Small intestine (tissue), 7 donors: ENCODE data around the gene SSTR5. TPM values are rescaled to one million over a fixed set of nuclear protein-coding genes. Genes with fewer than 3 reads are reported as not detected.

Experiments used
- DNase-seq, 2 donors: peaks; one replicate each; pipeline versions ENCODE4 v3.0.0 to v3.0.0-alpha.2; 2013
- FAIRE-seq: peaks from 2 replicates; lab custom pipeline; 2012; peaks lifted over from hg19 to GRCh38; lab: Jason Lieb, UNC
- H3K27ac ChIP-seq, 3 donors: one replicate each; pipeline ENCODE4 v1.5.1; 2013; ENCODE audit warnings: low read length in 2 of 3, mild to moderate bottlenecking in 2 of 3, control low read depth in 1 of 3, inconsistent platforms in 1 of 3, low read depth in 1 of 3, moderate library complexity in 1 of 3
- H3K27me3 ChIP-seq, 3 donors: one replicate each; pipeline ENCODE4 v1.6.1; 2013; ENCODE audit warnings: low read length in 3 of 3, inconsistent platforms in 1 of 3; ENCODE audit not compliant: control insufficient read depth in 3 of 3, insufficient read depth in 3 of 3
- H3K36me3 ChIP-seq, 3 donors: one replicate each; pipeline ENCODE4 v1.6.1; 2013; ENCODE audit warnings: low read length in 3 of 3, inconsistent platforms in 1 of 3, low read depth in 1 of 3, mild to moderate bottlenecking in 1 of 3, moderate library complexity in 1 of 3; ENCODE audit not compliant: control insufficient read depth in 3 of 3, insufficient read depth in 2 of 3
- H3K4me1 ChIP-seq, 3 donors: one replicate each; pipeline ENCODE4 v1.6.1; 2013; ENCODE audit warnings: low read length in 2 of 3, inconsistent platforms in 1 of 3, low read depth in 1 of 3, mild to moderate bottlenecking in 1 of 3, moderate library complexity in 1 of 3; ENCODE audit not compliant: control insufficient read depth in 3 of 3, insufficient read depth in 2 of 3
- H3K4me3 ChIP-seq, 3 donors: one replicate each; pipeline ENCODE4 v1.5.1; 2013; ENCODE audit warnings: low read length in 3 of 3, control low read depth in 1 of 3, inconsistent platforms in 1 of 3, low read depth in 1 of 3, mild to moderate bottlenecking in 1 of 3, moderate library complexity in 1 of 3
- H3K9me3 ChIP-seq, 2 donors: one replicate each; pipeline ENCODE4 v1.6.1; 2013; ENCODE audit warnings: low read depth in 1 of 2, low read length in 1 of 2; ENCODE audit not compliant: control insufficient read depth in 2 of 2, insufficient read depth in 1 of 2
- WGBS, 3 donors: extraction: QIAGEN DNeasy Blood & Tissue Kit; methylation state at CpG; one replicate each; pipeline ENCODE4 v1.1.7; 2013; 5-methylcytosine and 5-hydroxymethylcytosine counted together
- polyA plus RNA-seq, 4 donors: library from polyadenylated mRNA; stranded (reverse) in 3 of 4; unstranded in 1 of 4; fragments of 200-250 nt in 3 of 4; fragments of 120-200 nt in 1 of 4; gene quantifications; one replicate each; pipeline versions ENCODE4 v1.2.1 to v1.2.3, GENCODE V29; 2013
- donor health status: healthy with polysubstance abuse.
- donor health status: control.
- donor health status: control.
- donor health status: Bipolar disorder and iron deficiency.
- donor health status: healthy.

SSTR5 gene
- polyA plus RNA-seq, 4 donors: 0.24 to 0.87 TPM; not detected in 2

- WGBS, 3 donors: 51 to 71% (median 55%) methylated on average over 26 to 40 of the region's 40 CpGs
- H3K36me3 ChIP-seq: no peaks in the 10 kb centered on the region
- H3K4me1 ChIP-seq: peaks cover 0 to 7% (median 0%) of the 10 kb centered on the region in 3 donors
- H3K27ac ChIP-seq: no peak overlapping the region
- no peak for DNase-seq
- H3K27me3 ChIP-seq: peaks cover 0 to under 1% (median 0%) of the 10 kb centered on the region in 3 donors
- H3K4me3 ChIP-seq: no peak overlapping the region
- H3K9me3 ChIP-seq: peaks cover 0 to 18% of the 10 kb centered on the region in 2 donors
- no peak for FAIRE-seq
Measured at GRCh38 chr16:1043881-1044451, 28.6 kb upstream of the SSTR5 start.

GRCh38 chr16:1044460-1045309 lies 27.9 kb upstream of the SSTR5 start:
- no peak for DNase-seq

DNA sequence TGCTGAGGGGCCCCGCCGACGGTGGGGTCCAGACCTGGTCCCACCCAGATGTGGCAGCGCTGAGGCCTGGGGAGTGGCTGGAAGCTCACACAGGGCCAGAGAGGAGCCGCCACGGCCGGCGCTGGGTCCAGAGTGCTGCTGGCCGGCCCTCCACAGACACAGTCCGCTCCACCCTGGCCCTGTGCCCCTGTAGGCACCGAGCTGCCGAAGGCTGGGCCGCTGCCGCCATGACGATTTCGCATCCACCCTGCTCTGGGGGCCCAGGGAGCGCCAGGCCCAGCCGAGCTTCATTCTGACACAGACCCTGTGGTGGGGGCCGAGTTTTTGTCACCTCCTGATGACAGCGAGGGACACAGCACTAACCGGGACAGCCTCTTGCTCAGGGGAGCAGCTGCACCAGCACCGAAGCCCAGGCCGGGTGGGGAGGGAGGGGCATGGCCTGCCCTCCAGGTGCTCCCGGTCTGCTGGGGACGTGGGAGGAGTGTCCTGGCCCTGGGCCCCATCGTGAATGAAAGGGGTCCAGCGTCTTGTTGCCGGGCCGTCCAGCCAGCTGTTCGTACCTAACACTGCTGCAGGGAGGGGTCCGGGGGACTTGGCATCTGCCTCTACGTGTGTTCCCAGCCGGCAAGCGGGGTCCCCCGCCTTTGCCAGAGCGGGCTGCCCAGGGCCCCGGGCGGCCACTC lies 27.1 kb upstream of the SSTR5 start:
- peaks cover 0 to 3% (median 0%) of the 10 kb centered on the region in 3 donors for H3K27me3 ChIP-seq
- 56 to 61% (median 58%) methylated on average over 30 to 38 of the region's 38 CpGs for WGBS, 3 donors
- no peak for FAIRE-seq

More at GRCh38 chr16:1044460-1045309, 27.9 kb upstream of the SSTR5 start:
- H3K27ac ChIP-seq: no peak overlapping the region
- H3K36me3 ChIP-seq: no peaks in the 10 kb centered on the region
- peaks cover 0 to 8% (median 0%) of the 10 kb centered on the region in 3 donors for H3K4me1 ChIP-seq
- 57 to 65% (median 62%) methylated on average over 36 to 43 of the region's 43 CpGs for WGBS, 3 donors
- peaks cover 0 to 18% of the 10 kb centered on the region in 2 donors for H3K9me3 ChIP-seq
- no peak overlapping the region for H3K4me3 ChIP-seq
- no peak for FAIRE-seq
- peaks cover 0 to 3% (median 0%) of the 10 kb centered on the region in 3 donors for H3K27me3 ChIP-seq

DNA sequence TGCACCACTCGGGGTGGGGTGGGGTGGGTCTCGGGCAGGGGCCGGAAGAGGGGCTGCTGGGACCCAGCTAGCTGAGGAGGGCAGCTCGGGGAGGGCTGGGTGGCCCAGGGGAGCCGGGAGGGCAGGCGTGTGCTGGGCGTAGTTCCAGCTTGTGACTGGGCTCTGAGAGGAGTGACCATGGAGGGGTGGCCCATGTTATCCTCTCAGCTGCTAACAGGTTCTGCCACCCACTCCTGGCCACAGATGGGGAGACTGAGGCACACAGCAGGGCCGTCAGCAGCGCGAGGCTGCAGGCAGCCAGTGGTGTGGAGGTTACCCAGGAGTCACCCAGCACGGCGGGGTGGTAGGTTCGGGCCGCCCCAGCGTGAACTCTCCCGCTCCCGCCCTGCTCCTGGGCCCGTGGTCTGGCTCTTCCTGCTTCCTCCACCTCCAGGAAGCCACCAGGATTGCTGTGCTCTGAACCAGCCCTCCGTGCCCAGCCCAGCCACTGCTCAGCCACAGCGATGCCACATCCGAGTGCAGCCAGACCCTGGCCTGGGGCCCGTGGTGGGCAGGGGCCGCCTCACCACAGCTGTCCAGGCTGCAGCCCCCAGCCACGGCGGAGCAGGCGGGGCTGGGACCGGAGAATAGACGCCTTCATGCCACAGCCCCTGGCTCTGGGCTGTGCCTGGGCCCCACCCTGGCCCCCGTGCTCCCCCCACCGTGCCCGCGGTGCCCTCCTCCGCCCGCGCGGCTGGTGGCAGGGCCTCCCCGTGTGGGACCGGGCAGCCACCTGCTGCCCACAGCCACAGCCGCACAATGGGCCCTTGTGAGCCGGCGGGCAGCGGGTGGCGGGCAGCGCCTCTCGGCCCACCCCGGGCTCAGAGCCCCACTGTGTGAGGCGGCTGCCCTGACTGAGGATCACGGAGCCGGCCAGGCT lies 26.3 kb upstream of the SSTR5 start:
- FAIRE-seq: no peak
- peaks cover 0 to 3% (median 0%) of the 10 kb centered on the region in 3 donors for H3K27me3 ChIP-seq
- DNase-seq: no peak
- WGBS, 3 donors: 79 to 83% (median 80%) methylated on average over 40 to 49 of the region's 49 CpGs
- H3K4me1 ChIP-seq: peaks cover 0 to 8% (median 0%) of the 10 kb centered on the region in 3 donors
- H3K36me3 ChIP-seq: no peaks in the 10 kb centered on the region
- no peak overlapping the region for H3K4me3 ChIP-seq
- H3K9me3 ChIP-seq: peaks cover 0 to 13% of the 10 kb centered on the region in 2 donors
- H3K27ac ChIP-seq: no peak overlapping the region

More for the DNA sequence above, 27.1 kb upstream of the SSTR5 start:
- DNase-seq: no peak
- H3K36me3 ChIP-seq: no peaks in the 10 kb centered on the region
- peaks cover 0 to 8% (median 0%) of the 10 kb centered on the region in 3 donors for H3K4me1 ChIP-seq
- H3K4me3 ChIP-seq: no peak overlapping the region
- H3K27ac ChIP-seq: no peak overlapping the region
- peaks cover 0 to 14% of the 10 kb centered on the region in 2 donors for H3K9me3 ChIP-seq

DNA sequence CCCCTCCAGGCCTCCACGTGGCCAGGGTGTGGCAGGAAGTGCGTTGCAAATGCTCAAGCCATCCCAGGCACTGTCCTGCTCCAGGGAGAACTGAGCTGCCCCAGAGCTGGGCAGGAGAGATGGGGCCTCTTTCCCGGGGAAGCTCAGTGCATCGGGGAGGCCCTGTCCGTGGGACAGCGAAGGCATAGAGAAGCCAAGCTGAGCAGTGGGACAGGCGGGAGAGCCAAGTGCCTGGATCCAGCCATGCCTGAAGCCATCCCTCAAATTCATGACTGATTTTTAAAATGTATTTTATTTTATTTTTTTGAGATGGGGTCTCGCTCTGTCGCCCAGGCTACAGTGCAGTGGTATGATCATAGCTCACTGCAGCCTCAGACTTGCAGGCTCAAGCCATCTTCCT lies 25.4 kb upstream of the SSTR5 start:
- Histone ChIP-seq H3K36me3 (no peaks in the 10 kb centered on the region), H3K27ac (no peak overlapping the region), H3K9me3 (peaks cover 0 to 9% of the 10 kb centered on the region in 2 donors), H3K4me1 (peaks cover 0 to 8% (median 0%) of the 10 kb centered on the region in 3 donors), H3K27me3 (peaks cover 0 to 3% (median 0%) of the 10 kb centered on the region in 3 donors), H3K4me3 (no peak overlapping the region)
- no peak for DNase-seq
- no peak for FAIRE-seq
- WGBS, 3 donors: 74 to 86% (median 84%) methylated on average over 9 of the region's 9 CpGs

DNA sequence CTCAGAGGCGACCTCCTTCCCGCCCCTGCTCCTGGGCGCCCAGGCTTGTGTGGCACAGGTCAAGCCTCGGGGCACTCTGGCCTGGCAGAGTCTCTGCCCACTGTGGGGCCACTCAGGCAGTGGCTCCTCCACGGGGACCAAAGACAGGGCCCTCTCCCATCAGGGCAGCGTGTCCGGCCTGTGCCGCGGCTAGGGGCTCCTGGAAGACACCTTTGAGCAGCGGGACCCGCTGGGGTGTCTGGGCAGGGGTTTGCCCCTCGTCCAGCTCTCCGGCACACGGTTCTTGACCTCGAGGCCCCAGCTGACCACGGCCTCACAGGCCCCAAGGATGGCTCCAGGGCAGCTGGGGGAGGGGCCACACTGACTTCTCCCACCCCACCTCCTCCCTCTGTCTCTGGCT lies 24.7 kb upstream of the SSTR5 start:
- H3K36me3 ChIP-seq: no peaks in the 10 kb centered on the region
- peaks cover 0 to 7% of the 10 kb centered on the region in 2 donors for H3K9me3 ChIP-seq
- DNase-seq: no peak
- 70 to 77% (median 75%) methylated on average over 15 to 16 of the region's 16 CpGs for WGBS, 3 donors
- H3K4me3 ChIP-seq: no peak overlapping the region
- peaks cover 0 to 3% (median 0%) of the 10 kb centered on the region in 3 donors for H3K27me3 ChIP-seq
- FAIRE-seq: no peak
- H3K4me1 ChIP-seq: peaks cover 0 to 8% (median 0%) of the 10 kb centered on the region in 3 donors
- H3K27ac ChIP-seq: no peak overlapping the region

- 11 to 20% (median 18%) methylated on average over 30 to 37 of the region's 37 CpGs for WGBS, 3 donors
- DNase-seq: peak; percentile 20 to 65
- Histone ChIP-seq H3K27ac (no peak overlapping the region), H3K9me3 (peaks cover 0 to 7% of the 10 kb centered on the region in 2 donors), H3K4me3 (no peak overlapping the region), H3K27me3 (peaks cover 0 to 3% (median 0%) of the 10 kb centered on the region in 3 donors), H3K36me3 (no peaks in the 10 kb centered on the region), H3K4me1 (peaks cover 0 to 8% (median 0%) of the 10 kb centered on the region in 3 donors)
- FAIRE-seq: no peak
Measured at GRCh38 chr16:1048442-1049112, 24.0 kb upstream of the SSTR5 start.
